ENCODE data around the gene BCAP29. TPM values are rescaled to one million over a fixed set of nuclear protein-coding genes. Genes with fewer than 3 reads are reported as not detected.

BCAP29 gene
- total and polyA plus RNA-seq, 3 donors from 2014 or later: 114 to 134 (median 121) TPM

DNA sequence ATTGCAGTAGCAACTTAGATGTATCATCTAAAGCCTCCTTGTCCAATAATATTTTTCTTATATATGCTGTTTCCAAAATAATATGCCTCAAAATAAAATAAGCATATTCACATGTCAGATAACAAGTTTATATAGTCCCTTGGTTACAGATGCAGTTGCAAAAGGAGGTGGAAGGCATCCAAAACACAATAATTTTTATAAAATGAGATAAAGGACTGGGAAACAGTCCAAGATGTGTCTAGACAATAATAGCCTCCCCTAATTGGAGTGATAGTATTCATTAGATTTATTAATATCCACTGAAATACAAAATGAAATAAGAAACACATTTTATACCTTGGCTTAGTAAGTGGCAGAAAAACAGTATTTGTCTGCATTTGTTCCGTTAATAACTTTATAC is 30.3 kb downstream of the BCAP29 start:
- Histone ChIP-seq H3K9me3 (no peaks in the 10 kb centered on the region), H3K36me3 (ENCODE audit: low read depth, missing control alignments) (no peaks in the 10 kb centered on the region), H3K4me3 (no peak overlapping the region), H3K27me3 (no peaks in the 10 kb centered on the region), H3K27ac (no peak overlapping the region), H3K4me1 (peaks cover 4% of the 10 kb centered on the region)
- no peak for DNase-seq
- no peak for TF ChIP-seq POLR2A (IDR thresholded peaks at IDR 0.05)
- TF ChIP-seq CTCF (IDR thresholded peaks at IDR 0.05): no peak
- 46 to 82% methylated on average over 1 of the region's 1 CpG for WGBS, 2 donors
- intact Hi-C loops (cut with DNase I; ENCODE audit: low total_unique reads): no loop called here

DNA sequence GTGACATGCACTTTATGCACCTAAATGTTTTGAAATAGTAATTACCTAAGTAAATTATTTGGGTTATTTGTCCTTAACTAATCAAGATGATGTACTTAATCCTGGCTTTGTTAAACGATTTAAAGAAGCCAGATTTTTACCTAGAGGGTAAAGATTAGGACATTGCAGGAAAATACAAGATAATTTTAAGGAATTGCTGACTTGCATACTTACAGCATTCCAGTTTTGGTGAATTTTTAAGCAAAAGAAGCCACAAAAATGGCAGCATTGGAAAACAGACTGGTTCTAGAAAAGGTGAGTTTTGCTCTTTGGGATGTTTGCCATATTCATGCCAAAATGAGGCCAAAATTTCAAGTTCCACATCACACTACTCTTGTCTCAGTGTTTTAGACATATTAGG is 33.4 kb downstream of the BCAP29 start:
- Histone ChIP-seq H3K36me3 (ENCODE audit: low read depth, missing control alignments) (no peaks in the 10 kb centered on the region), H3K4me1 (peaks cover 4% of the 10 kb centered on the region), H3K27ac (no peak overlapping the region), H3K27me3 (no peaks in the 10 kb centered on the region), H3K4me3 (no peak overlapping the region), H3K9me3 (no peaks in the 10 kb centered on the region)
- TF ChIP-seq CTCF (IDR thresholded peaks at IDR 0.05) (no peak), POLR2A (IDR thresholded peaks at IDR 0.05) (no peak)
- no peak for DNase-seq
- 91 to 93% methylated on average over 1 of the region's 1 CpG for WGBS, 2 donors
- intact Hi-C loops (cut with DNase I; ENCODE audit: low total_unique reads): no loop called here

GRCh38 chr7:107613948-107614347 is 33.9 kb downstream of the BCAP29 start:
- no peaks in the 10 kb centered on the region for H3K9me3 ChIP-seq
- H3K4me1 ChIP-seq: peaks cover 4% of the 10 kb centered on the region
- no peak overlapping the region for H3K27ac ChIP-seq
- TF ChIP-seq CTCF (IDR thresholded peaks at IDR 0.05): no peak
- TF ChIP-seq POLR2A (IDR thresholded peaks at IDR 0.05): no peak
- no peaks in the 10 kb centered on the region for H3K27me3 ChIP-seq
- no peak for DNase-seq
- H3K4me3 ChIP-seq: no peak overlapping the region
- intact Hi-C loops (cut with DNase I; ENCODE audit: low total_unique reads): no loop called here
- no peaks in the 10 kb centered on the region for H3K36me3 ChIP-seq (ENCODE audit: low read depth, missing control alignments)

DNA sequence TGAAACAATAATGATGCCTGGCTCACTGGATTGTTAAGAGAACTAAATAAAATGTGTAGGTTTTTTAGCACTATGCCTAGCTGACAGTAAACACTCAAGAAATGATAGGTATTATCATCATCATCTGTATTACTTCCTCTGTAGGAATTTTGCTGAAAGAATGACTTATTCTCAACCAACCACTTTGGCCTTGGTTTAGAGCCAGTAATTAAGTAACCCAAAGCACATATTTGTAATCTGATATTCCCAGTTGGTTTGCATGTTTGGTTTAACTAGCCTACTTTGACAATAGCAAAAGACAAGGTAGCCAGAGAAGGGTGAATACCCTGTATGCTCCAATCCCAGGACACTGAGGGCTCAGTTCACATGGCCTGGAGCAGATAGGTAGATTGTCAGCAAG is 34.4 kb downstream of the BCAP29 start:
- Histone ChIP-seq H3K27ac (no peak overlapping the region), H3K4me3 (no peak overlapping the region), H3K27me3 (no peaks in the 10 kb centered on the region), H3K9me3 (no peaks in the 10 kb centered on the region), H3K4me1 (peaks cover 4% of the 10 kb centered on the region), H3K36me3 (ENCODE audit: low read depth, missing control alignments) (no peaks in the 10 kb centered on the region)
- DNase-seq: no peak
- TF ChIP-seq CTCF (IDR thresholded peaks at IDR 0.05) (no peak), POLR2A (IDR thresholded peaks at IDR 0.05) (no peak)
- intact Hi-C loops (cut with DNase I; ENCODE audit: low total_unique reads): no loop called here

- no peaks in the 10 kb centered on the region for H3K27me3 ChIP-seq
- no peak for DNase-seq
- WGBS, 2 donors: 92 to 97% methylated on average over 4 of the region's 4 CpGs
- H3K36me3 ChIP-seq (ENCODE audit: low read depth, missing control alignments): no peaks in the 10 kb centered on the region
- H3K9me3 ChIP-seq: no peaks in the 10 kb centered on the region
- TF ChIP-seq POLR2A (IDR thresholded peaks at IDR 0.05) (no peak), CTCF (IDR thresholded peaks at IDR 0.05) (no peak)
- no peaks in the 10 kb centered on the region for H3K4me1 ChIP-seq
- H3K4me3 ChIP-seq: no peak overlapping the region
- intact Hi-C loops (cut with DNase I; ENCODE audit: low total_unique reads): no loop called here
- H3K27ac ChIP-seq: no peak overlapping the region
These were observed 36.0 kb downstream of the BCAP29 start for GRCh38 chr7:107615910-107616680.

Measured in testis (tissue), 3 donors.